CD4-positive, alpha-beta T cell treated with Interferon gamma for 1 hour (primary cell): Measurements from ENCODE around the gene OTOF.

ENCODE experiments used
- DNase-seq: peaks from one replicate; pipeline ENCODE4 v3.0.0-alpha.2; 2020

OTOF gene

DNA sequence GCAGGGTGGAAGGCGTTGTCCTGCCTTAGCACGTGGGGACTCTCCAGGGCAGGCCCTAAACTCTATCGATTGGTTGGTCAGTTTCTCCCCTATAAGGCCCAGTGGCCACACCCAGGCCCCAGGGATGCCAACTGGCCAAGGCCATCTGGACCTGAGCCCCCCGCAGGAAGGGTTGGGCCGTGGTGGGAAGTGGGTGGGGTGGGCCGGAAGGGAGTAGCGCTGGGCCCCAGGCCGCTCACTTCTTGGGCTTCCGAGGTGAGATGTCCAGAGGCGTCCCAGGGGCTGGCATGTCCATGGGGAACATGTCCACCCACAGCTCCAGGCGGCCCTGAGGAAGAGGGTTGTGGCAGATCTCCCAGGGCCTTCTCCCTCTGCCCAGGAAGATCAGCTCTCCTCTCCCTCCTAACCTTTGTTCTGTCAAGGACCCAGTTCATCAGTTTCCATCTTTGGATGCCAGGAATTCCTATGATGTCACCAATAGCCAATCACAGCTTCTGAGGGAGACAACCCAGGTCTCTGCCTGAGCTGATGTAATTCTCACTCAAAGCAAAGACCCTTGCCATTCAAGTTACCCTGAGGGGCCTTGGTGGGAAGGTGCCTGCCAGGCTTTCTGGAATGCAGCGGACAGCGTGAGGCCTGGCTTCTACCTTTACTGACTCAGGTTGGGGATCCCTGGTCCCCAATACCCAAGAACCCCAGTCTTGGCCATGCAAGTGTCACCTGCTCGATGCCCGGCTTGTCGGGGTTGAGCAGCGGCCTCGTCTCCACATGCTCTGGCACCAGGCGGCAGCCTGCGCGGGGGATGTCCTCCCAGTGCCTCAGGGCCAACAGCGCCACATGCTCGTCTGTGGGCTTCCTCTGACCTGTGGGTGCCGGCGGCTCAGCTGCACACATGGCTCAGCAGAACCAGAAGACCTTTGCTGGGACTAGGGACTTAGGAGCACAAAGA, 14.4 kb downstream of the OTOF start:
- no peak for DNase-seq

- no peak for DNase-seq
Measured at GRCh38 chr2:26462511-26463243, 15.2 kb downstream of the OTOF start.

GRCh38 chr2:26462100-26462499, 15.8 kb downstream of the OTOF start:
- DNase-seq, result no peak

DNA sequence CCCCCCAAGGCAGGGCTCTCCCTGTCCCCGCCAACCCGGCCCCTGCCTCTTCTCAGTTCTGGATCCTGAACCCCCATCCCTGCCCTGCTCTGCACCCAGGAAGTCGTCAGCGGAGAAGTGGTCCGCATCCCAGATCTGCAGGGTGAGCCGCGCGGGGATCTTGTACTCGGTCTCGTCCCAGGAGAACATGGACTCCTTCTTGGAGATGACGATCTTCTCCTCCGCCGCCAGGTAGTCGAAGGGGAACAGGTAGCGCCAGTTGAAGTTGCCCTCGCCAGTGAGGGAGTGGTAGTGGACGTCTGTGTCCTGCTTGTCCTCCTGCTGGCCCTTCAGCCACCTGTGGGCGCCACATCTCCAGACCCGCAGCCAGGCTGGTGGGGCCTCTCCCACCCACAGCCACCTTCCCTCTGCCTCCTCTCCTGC, 16.3 kb downstream of the OTOF start:
- DNase-seq, result no peak

DNA sequence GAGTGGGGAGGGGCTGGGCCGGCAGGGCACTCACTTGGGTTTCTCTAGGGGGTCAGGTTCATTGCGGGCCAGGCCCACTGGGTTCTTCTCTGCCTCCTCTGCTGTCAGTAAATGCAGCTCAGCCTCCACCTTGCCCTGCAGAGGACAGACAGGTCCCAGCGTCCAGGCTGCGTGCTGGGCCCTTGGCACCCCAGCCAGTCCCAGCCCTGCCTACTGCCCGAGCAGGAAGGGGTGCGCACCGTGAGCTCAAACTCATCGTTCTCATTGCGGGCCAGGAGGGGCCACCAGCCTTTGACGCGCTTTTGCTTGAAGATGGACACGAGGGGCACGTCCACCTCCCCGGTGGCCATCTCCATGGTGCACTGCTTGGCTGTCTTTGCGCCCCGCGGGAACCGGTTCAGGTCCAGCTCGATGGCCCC, 17.3 kb downstream of the OTOF start:
- no peak for DNase-seq

DNA sequence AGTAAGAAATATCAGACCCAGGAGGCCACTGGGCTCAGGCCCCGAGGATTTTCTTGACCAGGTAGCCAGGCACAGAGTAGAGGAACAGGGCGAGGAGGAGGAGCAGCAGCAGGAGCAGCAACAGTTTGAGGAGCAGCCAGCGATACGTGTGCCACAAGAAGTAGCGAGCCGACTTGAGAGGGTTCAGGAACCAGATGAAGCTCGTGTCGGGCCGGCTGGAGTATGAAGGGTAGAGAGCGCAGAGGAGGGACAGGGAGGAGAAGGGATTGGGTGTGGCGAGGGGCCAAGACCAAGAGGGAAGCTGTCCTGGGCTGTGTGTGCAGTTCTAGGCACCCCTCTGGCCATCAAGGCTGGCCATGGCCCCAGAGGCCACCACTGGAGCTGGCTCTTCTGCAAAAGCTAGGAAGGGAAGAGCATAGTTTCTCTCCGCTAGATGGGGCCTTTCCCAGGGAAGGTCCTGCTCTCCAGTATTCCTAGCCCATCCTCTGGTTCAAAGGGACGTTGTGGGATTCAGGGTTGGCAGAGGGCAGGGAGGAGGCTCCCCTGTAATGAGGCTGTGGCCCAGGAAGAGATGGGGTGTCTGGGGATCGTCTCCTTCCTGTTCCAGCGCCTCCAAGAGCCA, 17.8 kb downstream of the OTOF start:
- no peak for DNase-seq

DNA sequence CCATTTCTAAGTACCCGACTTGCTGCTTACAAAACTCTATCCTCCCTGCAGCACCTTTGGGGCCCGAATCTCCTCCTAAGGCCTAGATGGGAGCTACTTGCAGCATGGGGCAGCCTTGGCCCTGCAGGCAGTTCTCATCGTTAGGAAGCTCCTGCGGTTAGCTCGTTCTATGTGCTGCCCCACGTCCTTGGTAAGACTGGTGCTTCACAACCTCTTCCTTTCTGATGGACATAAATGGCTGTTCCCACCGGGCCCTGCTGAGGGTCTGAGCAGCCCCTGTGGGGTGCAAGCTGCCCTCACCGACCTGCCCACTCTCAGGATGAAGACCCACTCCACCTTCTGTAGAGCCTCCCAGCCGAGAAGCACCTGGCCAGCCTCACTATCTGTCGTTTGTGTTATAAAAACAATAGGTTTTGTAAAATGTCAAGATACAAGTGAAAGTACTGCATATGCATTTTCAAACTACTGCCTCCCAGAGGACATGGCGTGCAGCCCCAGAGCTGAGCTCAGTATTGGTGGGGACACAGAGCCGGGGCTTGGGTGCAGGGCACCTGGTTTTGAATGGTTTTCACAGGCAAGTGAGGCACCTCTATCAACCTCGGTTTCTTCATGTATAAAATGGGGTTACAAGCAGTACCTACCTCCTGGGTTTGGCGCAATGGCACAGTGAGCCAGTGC, 19.4 kb downstream of the OTOF start:
- DNase-seq, result no peak

- DNase-seq, result no peak
Measured at GRCh38 chr2:26457695-26458364, 20.1 kb downstream of the OTOF start.

- DNase-seq, result no peak
Measured at GRCh38 chr2:26457251-26457666, 20.7 kb downstream of the OTOF start.

DNA sequence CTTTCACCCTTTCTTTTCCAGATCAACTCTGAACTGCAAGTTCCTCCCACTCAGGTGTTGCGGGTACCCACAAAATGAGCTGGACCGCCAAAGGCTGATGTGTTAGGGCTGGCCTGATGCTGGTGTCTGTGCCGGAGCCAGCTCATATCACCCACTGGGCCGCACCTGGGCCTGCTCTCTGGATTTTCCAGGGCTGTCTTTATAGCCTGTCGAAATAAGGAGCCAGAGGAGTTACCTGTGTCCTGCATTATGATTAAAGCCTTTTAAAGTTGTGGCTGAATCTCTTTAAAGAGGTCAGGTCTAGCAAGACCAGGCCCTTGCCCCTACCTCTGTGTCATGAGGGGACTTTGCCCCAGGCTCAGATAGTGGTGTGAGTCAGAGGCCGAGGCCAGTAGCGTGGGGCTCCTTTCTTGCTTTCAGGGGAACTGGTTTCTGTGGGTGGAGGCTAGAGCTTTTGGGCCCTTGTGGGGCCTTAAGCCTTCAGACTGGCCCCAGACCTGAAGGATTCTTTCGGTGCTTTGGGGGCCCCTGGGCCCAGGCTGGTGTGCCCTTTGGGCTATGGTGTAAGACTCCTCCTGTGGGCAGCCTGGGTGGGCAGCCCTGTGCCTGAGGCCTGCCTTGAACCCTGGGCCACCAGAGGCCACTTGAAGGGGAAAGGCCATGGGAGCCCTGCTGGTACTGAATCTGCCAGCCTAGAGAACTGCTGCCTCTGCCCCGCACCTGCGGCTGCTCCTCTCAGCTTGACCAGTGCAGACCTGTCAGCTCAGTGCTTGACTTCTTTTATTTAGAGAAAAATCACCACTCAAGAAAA, 21.3 kb downstream of the OTOF start:
- no peak for DNase-seq

- DNase-seq, result peak; percentile 17
Measured at GRCh38 chr2:26455670-26456439, 22.1 kb downstream of the OTOF start.

GRCh38 chr2:26455037-26455669, 22.8 kb downstream of the OTOF start:
- DNase-seq, result no peak

- no peak for DNase-seq
Measured at GRCh38 chr2:26454561-26455001, 23.3 kb downstream of the OTOF start.

DNA sequence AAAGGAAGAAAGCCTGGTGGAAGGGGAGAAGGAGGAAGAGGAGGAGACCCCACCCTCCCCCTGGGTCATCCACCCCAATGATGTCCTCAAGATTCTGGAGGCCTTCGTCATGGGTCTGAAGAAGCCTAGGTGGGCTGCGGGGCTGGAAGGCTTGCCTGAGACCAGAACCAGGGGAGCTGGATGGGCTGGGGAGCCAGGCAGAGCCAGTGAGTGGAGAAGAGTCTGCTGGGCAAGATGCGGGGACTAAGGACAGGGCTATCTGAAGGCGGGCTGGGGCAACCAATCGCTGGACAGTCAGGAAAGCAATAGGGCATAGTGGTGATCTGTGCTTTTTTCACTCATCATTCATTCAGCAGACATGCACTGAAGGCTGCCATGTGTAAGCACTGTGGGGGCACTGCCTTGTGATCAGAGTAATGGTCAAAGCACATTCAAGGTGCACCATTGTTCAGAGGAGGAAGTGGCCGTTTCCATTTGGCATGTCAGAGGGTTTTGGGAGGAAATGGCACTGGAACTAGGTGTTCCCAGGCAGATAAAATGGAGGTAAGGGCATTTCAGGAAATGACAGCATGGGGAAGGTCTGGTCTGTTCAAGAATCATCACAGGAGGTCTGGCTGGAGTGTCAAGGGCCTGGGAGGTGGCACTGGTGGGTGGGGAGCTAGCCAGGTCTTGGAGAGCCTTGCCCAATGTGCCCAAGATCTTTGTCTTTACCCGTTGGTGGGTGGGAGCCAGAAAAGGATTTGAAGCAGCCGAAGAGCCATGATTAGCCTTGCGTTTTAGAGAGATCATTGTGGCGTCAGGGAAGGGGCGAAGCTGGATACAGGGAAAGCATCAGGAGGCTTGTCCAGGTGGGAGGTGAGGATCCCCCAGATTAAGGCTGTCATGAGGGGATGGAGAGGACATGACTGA, 24.2 kb downstream of the OTOF start:
- no peak for DNase-seq

DNA sequence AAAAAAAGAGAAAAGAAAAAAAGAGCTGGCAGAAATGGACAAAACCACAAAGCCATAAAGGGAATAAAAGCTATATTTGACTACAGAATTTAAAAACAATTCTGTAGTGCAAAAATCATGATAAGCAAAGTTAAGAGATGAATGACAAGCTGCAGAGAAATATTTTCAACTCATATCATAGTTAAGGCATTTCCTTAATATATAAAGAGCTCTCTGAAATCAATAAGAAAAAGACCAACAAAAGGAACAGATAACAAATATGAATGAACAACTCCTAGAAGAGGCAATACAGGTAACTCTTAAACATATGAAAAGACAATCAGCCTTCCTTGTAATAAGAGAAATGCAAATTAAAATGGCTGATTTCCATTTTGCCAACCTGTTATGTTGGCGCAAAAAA, 26.2 kb downstream of the OTOF start:
- DNase-seq, result no peak

DNA sequence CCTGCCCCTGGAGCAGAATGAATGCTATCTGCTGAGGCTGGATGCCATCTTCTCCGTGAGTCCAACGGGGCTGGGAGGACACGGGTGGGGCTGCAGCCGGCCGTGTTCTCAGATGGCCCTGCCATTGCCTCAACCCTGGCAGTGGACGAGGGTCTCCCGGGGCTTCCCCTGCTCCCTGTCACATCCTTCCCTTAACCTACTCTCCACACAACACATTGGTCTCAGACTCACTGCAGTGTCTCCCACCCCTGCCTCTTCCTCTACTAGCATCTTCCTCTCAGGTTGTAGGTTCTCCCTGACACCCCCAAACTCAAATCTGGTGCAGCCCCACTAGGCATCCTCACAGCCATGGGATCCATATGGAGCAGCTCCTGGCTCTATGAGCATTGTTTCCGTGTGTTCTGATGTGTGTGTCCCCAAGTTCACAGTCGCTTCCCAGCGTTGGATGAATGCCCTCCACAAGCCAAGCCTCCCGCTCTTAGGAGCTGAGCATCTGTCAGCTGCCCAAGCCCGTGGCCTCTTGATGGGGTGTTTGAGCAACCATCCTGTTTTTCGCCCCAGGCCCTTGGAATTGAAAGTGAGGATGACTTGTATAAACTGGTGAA, 27.8 kb downstream of the OTOF start:
- DNase-seq, result no peak

DNA sequence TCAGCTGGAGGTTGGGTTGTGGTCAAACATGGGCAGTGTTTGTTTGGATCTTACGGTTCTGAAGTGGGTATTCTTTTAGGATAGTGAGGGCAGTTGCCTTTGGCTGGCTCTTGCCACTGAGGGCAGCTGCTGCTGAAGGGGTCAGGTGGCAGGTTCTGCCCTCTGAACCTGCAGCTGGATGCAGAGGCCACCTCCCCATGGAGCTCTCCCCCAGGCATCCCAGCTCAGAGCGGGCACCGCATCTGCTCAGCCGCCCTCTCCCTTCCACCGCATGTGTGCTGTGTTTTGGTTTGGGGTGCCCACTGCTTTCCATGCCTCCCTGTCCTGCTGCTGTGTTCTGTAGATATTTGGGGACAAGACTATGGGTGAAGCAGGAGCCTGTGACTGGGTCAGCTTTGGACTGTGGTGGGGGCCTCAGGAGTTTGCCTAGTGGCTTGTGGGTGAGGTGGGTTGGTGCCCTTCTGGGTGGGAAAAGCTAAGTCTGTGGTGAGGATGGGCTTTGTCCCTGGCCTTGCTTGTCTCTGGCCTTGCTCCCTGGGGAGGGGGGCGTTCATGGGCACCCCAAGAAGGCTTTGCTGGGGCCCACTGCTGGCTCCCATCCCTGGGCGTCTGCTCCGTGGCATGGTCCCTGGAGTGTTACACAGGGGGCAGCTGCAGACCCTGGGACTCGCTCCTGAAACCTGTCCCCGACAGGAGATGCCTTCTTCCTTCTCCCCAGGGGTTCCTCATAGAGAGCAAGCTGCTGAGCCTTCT, 28.5 kb downstream of the OTOF start:
- no peak for DNase-seq

- DNase-seq, result no peak
Measured at GRCh38 chr2:26448651-26449050, 29.3 kb downstream of the OTOF start.
